HT-29 (cell line): ENCODE data around the gene BCOR. TPM values are rescaled to one million over a fixed set of nuclear protein-coding genes. Genes with fewer than 3 reads are reported as not detected.

Source experiments
- DNase-seq: peaks from one replicate; pipeline ENCODE4 v3.0.0-alpha.2; 2015; ENCODE audit warnings: low spot score
- total RNA-seq: library from RNA; depleted of rRNA; stranded (reverse); fragments of >200 nt; shearing (Covaris generic); gene quantifications from 2 replicates; pipeline ENCODE4 v1.2.3, GENCODE V29; 2014; rRNA removed

BCOR gene
- 23.3 and 25.5 TPM in 2 replicates for total RNA-seq

- DNase-seq: peak; percentile 39
Observed at GRCh38 chrX:40097504-40098263, at the start of gene BCOR. Gene BCOR (minus strand): TSS chrX:40097958. CDS start chrX:40077929, 20,029 bp downstream.

DNA sequence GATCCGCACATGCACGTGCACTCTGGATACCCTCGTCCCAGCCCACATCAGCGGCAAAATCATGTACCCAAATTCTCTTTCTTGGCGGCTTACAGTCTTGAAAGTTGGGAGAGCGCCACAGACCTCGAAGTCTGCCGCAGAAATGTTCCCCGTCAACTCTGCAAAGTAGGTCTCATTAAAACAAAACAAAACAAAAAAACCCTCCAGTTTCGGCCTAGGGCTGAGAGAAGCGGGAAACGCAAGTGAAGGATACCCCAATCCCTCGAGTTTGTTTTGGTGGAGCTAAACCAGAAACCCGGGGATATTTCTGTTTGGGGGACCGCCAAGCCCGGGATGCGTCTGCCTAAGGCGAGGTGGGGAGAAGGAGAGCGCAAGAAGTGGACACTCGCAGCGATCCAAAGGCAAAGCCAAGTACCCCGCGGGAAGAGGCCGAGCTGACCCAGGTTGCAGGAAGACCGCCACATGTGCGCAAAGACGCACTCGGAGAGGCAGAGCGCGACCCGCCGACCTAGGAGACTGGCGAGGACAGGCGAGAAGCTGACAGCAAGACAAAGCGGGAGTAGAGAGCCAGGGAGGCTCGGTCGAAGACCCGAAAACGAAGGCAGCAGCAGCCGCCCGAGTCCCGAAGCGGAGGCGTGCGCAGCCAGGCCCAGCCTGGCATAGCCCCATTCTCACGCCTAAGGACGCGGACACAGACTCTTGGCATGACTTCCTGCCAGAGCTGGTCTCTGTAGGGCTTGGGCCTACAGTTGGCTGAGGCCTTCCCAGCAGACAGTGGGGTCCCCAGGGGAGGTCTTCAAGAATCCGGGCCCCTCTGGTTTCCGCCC, 49.6 kb upstream of the BCOR start:
- no peak for DNase-seq

- DNase-seq: no peak
Observed at GRCh38 chrX:40146262-40147125, 48.7 kb upstream of the BCOR start.

GRCh38 chrX:40145923-40146261, 48.1 kb upstream of the BCOR start:
- no peak for DNase-seq

DNA sequence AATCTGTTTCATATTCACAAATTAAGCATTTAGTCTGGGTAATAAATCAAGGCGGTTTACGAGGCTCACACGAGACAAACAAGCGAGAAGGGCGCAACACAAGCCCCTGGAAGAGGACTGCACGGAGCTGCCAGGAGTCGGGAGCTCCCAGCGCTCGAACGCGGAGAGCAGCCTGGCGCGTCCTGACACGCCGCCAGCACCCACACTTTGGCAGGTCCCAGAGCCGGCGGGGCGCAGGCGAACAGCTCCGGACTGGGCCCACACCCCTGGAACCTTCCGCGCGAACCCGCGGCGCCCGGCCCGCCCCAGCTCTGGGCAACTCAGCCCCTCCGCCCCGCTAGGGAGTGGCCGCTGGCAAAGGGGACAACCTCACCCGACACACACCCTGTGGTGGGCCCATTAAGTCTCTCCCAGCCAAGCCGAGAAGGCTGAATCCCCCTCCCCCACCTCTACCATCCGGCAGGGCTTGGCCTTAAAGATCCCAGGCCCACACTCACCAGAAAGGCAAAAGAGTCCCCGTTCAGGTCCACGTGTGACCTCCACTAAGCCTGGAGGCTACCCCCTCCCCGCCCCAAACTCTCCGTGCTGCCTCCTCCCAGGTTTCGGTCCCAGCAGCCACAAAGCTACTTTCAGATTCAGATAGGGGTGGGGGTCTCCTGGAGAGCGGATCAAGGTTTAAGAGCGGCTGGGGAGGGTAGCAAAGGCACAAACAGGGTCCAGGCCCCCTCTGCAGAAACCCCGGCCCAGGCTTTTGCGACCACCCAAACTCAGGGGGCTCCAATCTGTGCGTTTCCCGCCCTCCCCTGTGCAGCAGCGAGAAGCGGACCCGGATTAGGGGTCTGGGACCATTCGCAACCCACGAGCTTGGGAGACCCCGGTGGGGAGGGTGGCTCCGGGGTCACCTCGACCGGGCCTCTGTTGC, 47.5 kb upstream of the BCOR start:
- DNase-seq: no peak

GRCh38 chrX:40144576-40144975, 46.8 kb upstream of the BCOR start:
- no peak for DNase-seq

DNA sequence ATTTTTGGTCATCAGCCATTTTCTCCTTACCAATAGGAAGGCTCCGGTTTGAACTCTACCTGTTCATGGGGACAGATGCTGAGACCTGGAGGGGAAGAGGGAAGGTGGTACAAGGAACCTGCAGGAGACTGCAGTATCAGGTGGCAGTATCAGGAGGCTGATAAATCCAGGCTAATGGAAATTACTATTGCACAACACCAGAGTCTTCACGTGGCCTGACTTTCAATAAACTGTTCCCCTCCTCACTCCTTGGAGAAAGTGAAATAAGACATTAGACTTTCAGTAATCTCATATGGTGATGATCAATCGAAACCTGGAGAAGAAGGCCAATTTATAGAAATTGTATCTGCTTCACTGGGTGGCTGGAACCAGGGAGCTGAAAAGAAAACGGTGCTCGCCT, 46.2 kb upstream of the BCOR start:
- DNase-seq: no peak

DNA sequence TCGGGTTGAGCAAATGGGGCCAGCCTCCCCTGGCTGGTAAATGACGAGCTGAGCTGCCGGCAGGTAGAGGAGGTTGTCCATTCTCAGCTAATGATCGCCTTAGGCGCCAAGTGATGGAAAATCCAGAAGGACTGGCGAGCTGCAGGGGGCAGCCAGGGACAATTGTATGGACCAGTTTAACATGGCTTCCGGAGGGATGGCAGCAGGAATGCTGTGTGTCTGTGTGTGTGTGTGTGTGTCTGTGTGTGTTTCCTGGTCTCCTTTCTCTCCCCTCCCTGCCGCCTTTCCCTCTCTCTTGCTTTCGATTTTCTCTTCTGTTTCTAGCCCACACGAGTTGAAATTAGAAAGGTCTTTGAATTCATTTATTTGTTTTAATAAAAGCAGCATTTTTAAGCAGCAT, 45.2 kb upstream of the BCOR start:
- DNase-seq: no peak

DNA sequence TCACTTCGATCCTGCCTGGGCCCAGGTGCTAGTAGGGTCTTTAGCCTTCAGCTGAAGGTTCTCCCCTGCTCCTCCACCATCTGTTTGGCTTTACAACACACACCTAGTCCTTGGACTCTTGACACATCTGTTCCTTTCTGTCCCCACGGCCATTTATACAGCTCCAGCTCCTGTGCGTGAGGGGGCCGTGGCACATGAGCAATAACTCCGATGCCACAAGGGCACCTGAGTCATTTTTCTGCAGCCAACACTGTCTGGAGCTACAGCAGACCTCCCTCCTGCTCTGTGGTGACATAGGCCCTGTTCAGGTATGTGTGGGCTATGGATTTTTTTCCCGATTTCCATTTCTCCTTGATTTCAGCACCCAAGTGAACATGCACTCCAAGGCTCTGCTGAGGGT, 44.7 kb upstream of the BCOR start:
- no peak for DNase-seq

GRCh38 chrX:40140706-40141499, 43.1 kb upstream of the BCOR start:
- no peak for DNase-seq

DNA sequence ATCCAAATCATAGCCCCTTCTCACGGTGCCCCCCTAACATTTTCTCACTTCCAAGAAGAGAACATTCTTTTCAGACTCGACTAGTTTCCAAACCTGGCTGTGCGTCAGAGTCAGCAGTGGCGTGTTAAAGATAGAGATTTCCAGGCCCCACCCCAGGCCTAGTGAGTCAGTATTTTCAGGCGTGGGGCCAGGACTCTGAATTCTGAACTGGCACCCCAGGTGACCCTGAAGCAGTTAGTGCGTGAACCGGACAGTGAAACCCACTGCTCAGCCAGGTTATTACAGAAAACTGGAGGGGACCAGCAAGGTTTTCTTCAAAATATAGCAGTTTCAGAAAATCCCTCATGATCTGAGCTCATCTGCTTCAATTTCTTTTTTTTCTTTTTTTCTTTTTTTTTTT, 35.0 kb upstream of the BCOR start:
- no peak for DNase-seq

GRCh38 chrX:40131654-40132337, 34.0 kb upstream of the BCOR start:
- DNase-seq: no peak

DNA sequence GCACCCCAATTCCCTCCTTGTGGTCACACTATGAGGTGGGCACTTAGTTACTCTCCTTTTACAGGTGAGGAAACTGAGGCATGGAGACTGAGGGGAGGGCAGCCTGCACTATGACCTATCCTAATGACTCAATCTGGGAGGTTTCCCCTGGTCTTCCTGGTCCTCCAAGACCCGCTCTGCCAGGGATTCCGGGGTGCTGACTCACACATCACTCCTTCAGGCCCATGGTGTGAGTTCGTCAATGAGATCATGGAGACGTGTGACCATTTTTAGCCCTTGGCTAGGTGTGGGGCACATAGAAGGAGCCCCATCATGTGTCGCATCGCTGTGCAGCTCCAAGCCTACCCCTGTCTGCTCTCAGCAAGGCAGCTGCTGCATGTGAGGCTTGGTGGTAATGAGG, 32.4 kb upstream of the BCOR start:
- DNase-seq: no peak

GRCh38 chrX:40127052-40127451, 29.3 kb upstream of the BCOR start:
- no peak for DNase-seq

DNA sequence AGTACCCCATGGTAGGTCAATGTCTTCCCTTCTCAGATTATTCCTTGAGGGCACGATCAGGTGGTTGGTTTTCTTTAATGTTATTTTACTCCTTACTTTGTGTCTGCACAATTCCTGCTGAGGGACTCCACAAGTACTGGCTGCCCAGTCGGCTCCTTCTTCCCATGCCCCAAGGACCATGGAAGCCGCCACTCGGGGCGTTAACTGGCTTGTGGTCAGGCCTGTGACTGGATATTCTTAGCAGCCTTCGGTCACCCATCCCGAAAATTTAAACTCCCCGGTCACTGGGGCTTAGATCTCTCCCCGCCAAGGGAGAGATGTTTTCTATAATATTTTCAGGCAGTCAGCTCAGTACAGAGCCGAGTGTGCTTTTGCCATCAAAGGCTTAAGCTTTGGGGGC, 24.7 kb upstream of the BCOR start:
- no peak for DNase-seq

DNA sequence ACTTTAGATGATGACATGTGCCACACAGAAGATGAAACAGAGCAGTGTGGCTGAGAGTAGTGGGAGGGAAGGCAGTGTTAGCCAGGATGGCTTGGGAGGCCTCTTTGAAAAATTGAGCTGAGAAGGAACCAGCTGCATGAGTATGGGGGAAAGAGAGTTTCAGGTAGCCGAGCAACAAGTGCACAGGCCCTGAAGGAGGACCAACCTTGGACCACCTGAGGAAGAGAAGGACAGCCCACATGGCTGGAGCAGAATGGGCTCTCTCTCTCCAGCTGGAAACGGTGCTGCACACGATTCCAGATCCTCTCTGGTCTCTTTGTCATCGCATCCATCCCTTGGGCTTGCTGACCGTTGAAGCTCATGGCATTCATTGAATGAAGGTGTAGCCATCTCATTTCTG, 23.9 kb upstream of the BCOR start:
- DNase-seq: no peak

- no peak for DNase-seq
Observed at GRCh38 chrX:40120838-40121580, 23.3 kb upstream of the BCOR start.

DNA sequence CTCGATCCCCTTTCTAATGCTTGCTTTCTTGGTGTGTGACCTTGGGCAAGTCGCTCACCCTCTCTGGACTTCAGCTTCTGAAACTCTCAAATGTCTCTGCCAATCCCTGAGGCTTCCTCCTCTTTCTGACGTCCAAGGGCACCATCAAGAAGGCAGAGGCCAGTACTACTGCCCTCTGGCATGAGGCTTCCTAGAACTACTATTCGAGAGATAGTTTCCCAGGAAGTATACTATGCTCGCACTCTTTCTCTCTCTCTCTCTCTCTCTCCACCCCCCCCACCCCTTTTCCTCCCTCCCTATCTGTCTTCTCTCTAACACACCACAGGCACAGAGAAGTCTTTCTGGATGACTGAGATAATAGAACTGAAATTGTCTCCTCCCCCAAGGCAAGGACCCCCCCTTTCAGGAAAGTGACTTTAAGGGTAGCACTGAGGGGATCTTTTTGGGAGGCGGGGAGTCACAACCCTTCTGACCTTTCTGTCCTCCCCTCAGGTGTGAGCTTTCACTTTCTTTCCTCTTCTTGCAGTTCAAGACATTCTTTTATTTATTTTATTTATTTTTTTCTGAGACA, 20.0 kb upstream of the BCOR start:
- DNase-seq: no peak

DNA sequence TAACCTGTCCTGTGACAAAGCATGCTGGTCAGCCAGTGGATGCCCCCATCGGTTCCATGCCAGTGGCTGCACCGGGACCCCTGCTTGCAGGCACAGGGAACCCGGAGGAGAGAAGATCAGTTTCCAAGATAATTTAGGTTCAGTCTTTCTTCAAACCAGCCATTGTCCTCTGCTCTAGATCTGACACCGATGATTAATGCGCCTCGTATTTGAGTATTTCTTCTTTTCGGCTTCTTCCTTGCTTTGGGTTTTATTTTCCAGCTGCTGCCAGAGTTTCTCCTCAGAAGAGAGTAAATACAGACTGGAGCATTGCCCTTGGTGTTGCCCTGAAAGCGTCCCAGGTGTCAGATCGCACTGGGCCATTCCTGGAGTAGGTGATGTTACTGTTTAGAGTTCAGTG, 19.2 kb upstream of the BCOR start:
- no peak for DNase-seq
